ENCODE results near the gene ZSCAN10. TPM values are rescaled to one million over a fixed set of nuclear protein-coding genes. Genes with fewer than 3 reads are reported as not detected.
"Not testable (repeated sequence)": the region's sequence is repeated elsewhere in the genome, so short reads cannot be mapped to it uniquely, and the experiment has no call there.

ZSCAN10 gene
- total RNA-seq, 1 donor from 2014 or later: not detected

DNA sequence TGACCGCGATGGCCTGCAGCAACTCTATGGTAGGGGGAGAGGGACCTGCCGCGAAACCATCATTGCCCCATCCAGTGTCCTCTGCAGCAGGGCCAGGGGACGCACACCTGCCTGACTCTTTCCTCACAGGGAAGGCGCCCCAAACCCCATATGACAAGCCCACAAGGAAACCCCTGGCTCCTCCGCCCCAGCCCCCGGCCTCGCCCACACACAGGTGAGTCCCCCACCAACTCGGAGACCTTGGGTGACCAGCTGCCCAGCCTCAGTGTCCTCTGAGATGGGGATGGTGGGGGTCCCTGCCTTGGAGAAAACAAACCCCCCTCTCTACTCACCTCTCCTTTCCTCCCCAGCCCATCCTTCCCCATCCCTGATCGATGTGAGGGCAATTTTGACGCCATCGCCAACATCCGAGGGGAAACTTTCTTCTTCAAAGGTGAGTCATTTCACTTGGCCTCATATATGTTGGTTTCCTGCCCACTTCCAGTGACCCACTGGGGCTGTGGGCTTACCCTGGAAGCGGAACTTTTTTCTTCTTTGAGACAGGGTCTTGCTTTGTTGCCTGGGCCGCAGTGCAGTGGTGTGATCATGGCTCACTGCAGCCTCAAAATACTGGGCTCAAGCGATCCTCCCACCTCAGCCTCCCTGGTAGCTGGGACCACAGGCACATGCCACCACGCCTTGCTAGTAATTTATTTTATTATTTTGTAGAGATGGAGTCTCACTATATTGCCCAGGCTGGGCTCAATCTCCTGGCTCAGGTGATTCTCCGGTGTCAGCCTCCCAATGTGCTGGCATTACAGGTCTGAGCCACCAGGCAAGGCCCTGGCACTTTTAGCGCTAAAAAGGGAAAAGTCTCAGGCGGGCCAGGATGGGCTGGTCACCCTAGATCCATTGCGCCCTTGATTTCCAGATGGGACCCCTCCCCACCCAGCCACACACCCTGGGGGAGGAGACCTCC lies 41.6 kb downstream of the ZSCAN10 start:
- peak; percentile 53 for DNase-seq (ENCODE audit: missing footprints)
- intact Hi-C loops (cut with DNase I): loop anchor here (2.0 to 5.0 kb wide), 5 partner anchors 29 to 110 kb away; no protein-coding TSS in a partner anchor
- ATAC-seq: no peak

DNA sequence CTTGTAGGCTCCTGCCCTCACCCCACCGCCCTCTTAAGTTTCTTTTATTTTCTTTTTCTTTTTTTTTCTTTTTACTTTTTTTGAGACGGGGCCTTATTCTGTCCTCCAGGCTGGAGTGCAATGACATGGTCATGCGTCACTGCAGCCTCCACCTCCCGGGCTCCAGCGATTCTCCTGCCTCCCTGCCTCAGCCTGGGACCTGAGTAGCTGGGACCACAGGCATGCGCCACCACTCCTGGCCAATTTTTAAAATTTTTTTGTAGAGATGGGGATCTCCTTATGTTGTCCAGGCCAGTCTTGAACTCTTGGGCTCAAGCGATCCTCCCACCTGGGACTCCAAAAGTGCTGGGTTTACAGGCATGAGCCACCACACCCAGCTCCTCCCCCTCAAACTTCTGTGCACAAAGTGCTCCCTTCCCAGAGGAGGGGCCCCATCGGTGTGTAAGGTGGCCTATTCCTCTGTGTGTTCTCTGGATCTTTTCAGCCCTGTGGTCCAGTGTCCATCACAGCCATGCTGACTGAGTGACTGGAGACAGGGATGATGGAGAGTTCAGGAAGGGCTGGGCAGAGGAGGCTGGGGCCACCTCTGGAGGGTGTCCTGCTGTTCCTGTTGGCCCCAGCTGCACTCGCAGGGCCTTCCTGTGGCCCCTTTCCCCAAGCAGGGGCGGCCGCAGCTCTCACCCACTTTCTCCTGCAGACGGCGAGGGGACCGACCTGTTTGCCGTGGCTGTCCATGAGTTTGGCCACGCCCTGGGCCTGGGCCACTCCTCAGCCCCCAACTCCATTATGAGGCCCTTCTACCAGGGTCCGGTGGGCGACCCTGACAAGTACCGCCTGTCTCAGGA lies 42.5 kb downstream of the ZSCAN10 start:
- intact Hi-C loops (cut with DNase I): loop anchor here (5.0 kb wide), 2 partner anchors 51 to 111 kb away; no protein-coding TSS in a partner anchor
- ATAC-seq (no peak), DNase-seq (ENCODE audit: missing footprints) (peak; percentile 45)

DNA sequence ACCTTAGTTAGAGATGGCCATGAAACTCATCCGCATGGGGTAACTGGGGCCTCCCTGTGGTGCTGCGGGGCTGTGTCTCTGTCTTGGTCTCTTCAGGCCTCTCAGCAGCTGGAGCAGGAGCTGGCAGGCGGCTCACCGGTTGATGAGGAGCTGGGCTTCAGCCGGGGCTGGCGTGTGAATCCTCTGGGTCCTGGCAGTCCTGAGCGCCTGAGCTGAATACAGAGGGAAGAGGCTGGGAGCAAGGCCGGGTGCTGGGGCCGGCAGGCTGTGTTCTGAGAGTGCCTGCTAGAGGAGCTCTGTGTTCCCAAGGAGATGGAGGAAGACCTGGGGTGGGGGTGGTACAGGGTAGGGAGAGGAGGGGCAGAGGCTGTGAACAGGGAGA lies 43.4 kb downstream of the ZSCAN10 start:
- ATAC-seq: not testable (repeated sequence)
- intact Hi-C loops (cut with DNase I): loop anchor here (5.0 kb wide), 2 partner anchors 52 to 112 kb away; no protein-coding TSS in a partner anchor
- DNase-seq (ENCODE audit: missing footprints): peak; percentile 45

DNA sequence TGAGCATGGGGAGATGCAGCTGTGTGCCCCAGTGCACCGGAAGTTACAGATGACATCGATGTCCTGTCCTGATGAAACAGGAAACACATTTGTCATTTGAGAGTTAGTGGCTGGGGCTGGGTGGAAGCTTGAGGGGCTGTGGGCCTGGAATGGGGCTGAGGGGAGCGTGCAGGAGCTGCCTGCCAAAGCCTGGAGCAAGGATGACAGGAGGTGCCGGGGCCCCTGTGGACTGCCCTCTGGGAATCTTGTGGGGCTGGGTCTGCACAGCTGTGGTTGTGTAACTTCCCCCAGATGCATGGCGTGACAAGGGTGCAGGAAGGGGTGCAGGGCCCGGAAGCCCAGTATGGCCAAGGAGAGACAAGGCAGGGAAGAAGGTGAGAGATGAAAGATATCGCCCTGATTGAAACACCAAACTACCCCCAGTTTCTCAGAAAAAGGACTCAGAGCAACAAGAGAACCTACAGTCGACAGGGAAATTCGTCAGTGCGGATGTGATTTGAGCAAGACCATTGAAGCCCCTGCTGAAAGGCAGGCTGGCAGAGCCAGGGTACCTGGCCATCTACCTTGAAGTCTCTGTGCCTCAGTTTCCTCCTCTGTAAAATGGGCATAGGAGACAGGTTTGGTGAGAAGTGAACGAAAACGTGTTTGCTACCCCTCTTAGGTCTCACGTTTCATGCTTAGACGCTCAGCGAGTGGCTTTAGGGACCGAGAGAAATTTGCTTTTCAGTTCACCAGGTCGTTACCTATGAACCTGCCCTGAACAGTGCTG lies 43.9 kb downstream of the ZSCAN10 start:
- intact Hi-C loops (cut with DNase I): loop anchor here (5.0 kb wide), 2 partner anchors 52 to 112 kb away; no protein-coding TSS in a partner anchor
- ATAC-seq (no peak), DNase-seq (ENCODE audit: missing footprints) (peak; percentile 60)

DNA sequence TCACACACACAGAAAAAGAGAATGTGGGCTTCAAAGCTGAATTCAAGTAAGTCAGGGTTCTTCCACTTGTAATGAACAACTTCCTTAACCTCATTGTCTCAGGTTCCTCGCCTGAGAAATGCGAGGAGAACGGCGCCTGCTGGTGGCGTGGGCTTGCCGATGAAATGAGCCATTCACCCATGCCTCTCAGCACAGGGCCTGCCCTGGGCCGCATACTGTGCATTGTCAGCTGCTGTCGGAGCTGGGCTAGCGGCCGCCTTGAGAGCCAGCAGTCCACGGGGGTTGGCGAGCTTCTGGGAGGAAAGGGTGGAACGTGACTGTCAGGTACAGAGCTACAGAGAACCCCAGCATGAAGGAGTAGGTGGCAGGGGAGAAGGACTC lies 45.8 kb downstream of the ZSCAN10 start:
- intact Hi-C loops (cut with DNase I): not testable (repeated sequence)

DNA sequence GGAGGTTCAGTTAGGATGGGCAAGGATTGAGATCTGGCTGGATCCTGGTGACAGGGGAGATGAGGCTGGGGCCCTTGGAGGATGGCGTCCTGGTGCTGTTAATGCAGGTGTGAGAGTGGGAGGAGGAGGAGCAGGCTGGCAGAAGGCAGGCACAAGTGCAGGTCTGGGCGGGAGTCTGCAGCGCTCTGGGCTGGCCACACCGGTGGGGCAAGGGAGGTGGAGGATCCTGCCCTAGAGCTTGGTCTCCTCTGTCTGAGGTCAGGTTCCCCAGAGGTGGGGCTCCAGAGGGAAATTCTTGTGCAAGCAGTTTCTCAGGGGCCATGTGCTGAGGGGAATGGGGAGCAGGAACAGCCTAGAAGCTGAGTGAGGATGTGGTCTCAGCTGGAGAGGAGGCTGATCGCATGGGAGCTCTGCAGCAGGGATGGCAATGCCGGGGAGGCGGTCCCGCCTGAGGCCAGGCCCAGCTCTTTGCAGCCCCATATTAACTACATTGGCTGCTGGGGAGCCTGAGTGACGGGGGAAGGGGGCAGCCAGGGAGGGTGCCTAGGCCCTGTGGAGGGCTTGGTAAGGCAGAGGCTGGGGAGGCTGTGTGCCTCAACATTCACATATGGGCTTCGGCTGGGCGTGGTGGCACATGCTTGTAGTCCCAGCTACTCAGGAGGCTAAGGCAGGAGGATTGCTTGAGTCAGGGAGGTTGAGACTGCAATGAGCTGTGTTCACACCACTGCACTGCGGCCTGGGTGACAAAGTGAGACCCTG lies 46.3 kb downstream of the ZSCAN10 start:
- DNase-seq (ENCODE audit: missing footprints): peak; percentile 20
- intact Hi-C loops (cut with DNase I); ATAC-seq: not testable (repeated sequence)

More for the DNA sequence above, 45.8 kb downstream of the ZSCAN10 start:
- ATAC-seq: not testable (repeated sequence)
- DNase-seq (ENCODE audit: missing footprints): peak; percentile 62

DNA sequence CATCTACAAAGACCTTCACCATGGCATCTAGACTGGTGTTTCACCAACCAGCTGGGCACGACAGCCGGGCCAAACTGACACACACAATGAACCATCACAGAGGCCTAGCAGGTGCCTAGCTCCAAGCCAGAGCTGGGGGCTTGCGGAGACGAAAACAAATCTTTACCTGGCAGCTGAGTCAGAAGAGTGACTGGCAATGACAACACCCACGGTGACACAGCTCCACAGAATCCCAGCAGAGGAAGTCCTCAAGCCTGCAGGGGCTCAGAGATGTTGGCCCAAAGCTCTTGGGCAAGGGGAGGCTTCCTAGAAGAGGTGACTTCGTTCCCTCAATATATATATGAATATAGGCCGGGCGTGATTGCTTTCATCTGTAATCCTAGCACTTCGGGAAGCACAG lies 47.6 kb downstream of the ZSCAN10 start:
- intact Hi-C loops (cut with DNase I): no loop called here
- ATAC-seq: no peak

DNA sequence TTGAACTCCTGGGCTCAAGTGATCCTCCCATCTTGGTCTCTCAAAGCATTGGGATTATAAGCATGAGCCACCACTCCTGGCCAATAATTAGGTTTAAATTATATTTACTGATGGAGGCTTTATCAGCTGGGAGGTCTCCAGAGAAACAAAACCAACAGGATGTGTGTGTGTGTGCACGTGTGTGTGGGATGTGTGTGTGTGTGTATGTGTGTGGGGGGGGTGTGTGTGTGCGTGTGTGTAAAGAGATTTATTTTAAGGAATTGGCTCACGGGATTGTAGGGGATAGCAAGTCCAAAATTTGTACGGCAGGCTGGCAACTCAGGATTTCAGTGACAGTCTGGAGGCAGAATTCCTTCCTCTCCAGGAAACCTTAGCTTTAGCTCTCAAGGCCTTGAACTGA lies 48.1 kb downstream of the ZSCAN10 start:
- no peak for ATAC-seq
- intact Hi-C loops (cut with DNase I): no loop called here
- DNase-seq (ENCODE audit: missing footprints): peak; percentile 22

More for the DNA sequence above, 47.6 kb downstream of the ZSCAN10 start:
- DNase-seq (ENCODE audit: missing footprints): peak; percentile 63

DNA sequence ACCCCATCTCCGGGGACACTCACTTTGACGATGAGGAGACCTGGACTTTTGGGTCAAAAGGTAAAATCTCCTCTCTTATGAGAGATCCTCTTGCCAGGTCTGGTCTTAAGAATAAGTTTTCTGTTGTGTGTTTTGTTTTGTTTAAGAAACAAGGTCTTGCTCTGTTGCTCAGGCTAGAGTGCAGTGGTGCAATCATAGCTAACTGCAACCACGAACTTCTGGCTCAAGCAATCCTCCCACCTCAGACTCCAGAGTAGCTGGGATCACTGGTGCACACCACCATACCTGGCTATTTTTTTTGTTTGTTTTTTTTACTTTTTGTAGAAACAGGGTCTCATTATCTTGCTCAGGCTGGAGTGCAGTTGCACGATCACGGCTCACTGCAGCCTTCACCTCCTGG lies 48.6 kb downstream of the ZSCAN10 start:
- intact Hi-C loops (cut with DNase I): no loop called here
- DNase-seq (ENCODE audit: missing footprints) (no peak), ATAC-seq (no peak)

DNA sequence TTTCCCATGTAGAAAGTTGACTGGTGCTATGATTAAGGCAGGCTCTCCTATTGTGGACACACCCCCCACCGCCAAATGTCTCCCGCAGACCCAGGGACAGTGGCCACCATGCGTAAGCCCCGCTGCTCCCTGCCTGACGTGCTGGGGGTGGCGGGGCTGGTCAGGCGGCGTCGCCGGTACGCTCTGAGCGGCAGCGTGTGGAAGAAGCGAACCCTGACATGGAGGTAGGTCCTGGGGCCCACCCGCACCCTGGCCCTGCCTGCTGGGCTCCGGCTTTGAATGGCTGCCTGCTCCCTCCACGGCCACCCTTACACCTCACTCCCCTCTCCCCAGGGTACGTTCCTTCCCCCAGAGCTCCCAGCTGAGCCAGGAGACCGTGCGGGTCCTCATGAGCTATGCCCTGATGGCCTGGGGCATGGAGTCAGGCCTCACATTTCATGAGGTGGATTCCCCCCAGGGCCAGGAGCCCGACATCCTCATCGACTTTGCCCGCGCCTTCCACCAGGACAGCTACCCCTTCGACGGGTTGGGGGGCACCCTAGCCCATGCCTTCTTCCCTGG lies 49.1 kb downstream of the ZSCAN10 start:
- intact Hi-C loops (cut with DNase I): no loop called here
- ATAC-seq: no peak

DNA sequence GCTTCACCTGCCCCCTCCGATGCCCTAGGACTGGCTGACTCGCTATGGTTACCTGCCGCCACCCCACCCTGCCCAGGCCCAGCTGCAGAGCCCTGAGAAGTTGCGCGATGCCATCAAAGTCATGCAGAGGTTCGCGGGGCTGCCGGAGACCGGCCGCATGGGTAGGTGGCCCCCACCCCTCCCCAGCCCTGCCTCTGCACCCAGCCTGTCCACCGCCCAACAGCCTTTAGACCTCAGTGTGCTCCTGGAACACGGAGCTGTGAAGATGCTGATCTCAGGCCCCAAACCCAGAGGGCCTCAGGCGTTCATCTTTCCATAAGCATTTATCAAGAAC lies 51.7 kb downstream of the ZSCAN10 start:
- intact Hi-C loops (cut with DNase I): no loop called here
- DNase-seq (ENCODE audit: missing footprints): peak; percentile 70
- no peak for ATAC-seq

More for the DNA sequence above, 49.1 kb downstream of the ZSCAN10 start:
- peak; percentile 60 for DNase-seq (ENCODE audit: missing footprints)

DNA sequence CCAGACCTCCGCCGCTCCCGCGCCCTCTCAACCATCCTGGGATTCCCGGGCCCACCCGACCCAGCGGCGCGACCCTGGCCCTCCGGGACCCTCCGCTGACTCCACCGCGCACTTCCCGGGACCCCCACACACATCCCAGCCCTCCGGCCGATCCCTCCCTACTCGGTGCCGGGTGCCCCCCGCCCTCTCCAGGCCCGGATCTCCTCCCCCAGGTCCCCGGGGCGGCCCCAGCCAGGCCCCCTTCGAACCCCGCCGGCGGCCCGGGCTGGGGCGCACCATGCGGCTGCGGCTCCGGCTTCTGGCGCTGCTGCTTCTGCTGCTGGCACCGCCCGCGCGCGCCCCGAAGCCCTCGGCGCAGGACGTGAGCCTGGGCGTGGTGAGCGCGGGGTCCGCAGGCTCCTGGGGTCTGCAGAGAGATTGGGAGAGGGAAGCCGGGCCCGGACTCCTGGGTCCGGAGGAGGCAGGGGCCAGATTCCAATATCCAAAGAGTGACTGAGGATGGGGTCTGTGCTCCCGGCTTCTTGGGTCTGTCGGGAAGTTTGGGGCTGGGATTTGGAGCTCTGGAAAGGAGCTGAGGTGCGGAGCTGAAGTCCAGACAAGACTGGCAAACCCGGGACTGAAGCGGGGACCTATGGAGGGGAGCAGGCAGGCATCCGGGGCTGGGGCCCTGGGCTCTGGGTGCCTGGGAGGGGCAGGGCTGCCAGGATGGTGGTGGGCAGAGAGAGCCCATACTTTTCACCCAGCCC lies 52.3 kb downstream of the ZSCAN10 start:
- intact Hi-C loops (cut with DNase I): no loop called here
- DNase-seq (ENCODE audit: missing footprints) (peak; percentile 67), ATAC-seq (peak; percentile 4)

DNA sequence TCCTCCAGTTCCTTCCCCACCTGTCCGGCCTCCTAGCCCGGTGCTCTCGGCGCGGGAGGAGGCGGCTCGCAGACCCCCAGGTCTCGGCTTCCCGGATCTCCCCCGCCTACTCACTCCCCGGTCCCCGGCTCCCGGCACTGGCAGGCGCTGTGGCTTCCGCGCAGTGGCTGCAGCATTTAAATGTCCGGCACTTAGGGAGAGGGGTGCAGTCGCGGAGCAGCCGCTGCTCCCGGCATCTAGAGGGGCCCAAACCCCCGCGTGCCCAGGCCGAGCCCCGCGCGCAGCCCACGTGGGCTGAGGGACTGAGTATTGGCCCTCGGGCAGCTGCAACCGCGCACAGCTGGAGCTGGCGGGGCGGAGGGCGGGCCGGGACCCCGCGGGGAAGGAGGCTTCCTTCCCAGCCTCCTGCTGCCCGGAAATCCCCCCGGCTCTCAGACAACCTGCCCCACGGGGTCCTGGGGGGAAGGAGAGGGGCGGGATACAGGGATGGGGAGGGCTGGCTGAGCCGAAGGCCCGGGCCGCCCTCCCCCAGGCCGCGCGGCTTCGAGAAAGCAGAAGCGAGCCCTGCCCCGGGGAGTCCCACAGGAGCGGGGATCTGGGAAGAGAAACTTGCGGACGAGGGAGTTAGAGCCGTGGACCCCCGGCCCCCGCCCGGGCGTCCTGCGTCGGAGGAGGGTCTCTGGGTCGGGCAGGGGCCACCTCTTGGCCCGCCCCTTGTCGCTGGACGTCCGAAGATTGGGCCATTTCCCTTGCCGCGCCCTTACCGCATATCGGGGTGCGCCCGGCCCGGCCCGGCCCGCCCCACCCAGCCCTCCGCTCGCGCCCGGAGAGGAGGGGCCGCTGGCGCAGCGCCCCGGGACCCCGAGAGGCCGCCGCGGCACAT lies 53.1 kb downstream of the ZSCAN10 start, which contains the start of gene MMP25:
Gene MMP25 (plus strand): TSS at position 804 of the 883 bp plus-strand sequence. CDS start 357 bp downstream, outside the sequence.
- intact Hi-C loops (cut with DNase I): no loop called here
- DNase-seq (ENCODE audit: missing footprints) (peak; percentile 87), ATAC-seq (peak; percentile 59)

DNA sequence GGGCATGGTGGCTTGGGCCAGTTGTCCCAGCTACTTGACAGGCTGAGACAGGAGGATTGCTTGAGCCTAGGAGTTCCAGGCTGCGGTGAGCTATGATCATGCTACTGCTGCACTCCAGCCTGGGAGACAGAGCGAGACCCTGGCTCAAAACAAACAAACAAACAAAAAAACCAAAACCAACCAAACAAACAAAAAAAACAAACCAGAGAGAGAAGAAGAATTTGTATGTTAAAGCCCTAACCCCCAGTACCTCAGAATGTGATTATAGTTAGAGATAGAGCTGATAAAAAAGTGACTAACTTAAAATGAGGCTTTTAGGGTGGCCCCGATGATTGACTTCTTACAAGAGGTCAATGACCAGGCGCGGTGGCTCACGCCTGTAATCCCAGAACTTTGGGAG lies 54.4 kb downstream of the ZSCAN10 start:
- DNase-seq (ENCODE audit: missing footprints): no peak
- no peak for ATAC-seq
- intact Hi-C loops (cut with DNase I): no loop called here

DNA sequence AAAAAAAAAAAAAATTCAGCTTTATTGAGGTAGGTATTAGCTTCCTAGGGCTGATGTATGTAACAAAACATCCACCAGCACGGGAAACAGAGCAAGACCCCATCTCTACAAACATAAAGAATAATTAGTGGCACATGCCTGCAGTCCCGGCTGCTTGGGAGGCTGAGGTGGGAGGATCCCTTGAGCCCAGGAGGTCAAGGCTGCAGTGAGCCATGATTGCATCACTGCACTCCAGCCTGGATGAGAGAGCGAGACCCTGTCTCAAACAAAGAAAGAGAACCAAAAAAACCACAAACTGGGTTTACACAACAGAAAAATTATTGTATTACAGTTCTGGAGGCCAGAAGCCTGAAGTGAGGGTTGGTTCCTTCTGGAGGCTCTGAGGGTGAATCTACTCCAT lies 56.7 kb downstream of the ZSCAN10 start:
- intact Hi-C loops (cut with DNase I): no loop called here
- DNase-seq (ENCODE audit: missing footprints) (no peak), ATAC-seq (no peak)

DNA sequence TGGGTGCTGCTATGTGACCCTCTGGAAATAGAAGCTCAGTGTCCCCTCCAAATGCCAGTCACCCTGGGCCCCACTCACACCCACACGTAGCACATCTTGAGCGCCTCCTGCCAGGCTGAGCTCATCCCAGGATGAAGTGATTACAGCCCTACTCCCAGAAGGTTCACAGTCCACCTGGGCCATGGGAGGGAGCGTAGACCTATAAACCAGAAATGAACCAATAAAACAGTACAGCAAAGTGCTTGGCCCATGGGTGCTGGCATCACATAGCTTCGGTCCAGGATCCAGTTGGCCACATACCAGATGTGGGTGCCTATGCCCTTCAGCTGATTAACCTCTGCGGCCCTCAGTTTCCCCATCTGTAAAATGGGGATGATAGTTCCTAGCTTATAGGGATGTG lies 60.2 kb downstream of the ZSCAN10 start:
- intact Hi-C loops (cut with DNase I): no loop called here
- DNase-seq (ENCODE audit: missing footprints) (no peak), ATAC-seq (no peak)
